Measurements from ENCODE around the gene TSPAN17. TPM values are rescaled to one million over a fixed set of nuclear protein-coding genes. Genes with fewer than 3 reads are reported as not detected.

Gene TSPAN17
- total and polyA plus RNA-seq, 2 experiments from 2014 or later = 27.9 to 33.4 TPM

- Histone ChIP-seq H3K79me2 (peaks cover 20% of the 10 kb centered on the region), H3K27ac (no peak overlapping the region), H3K4me3 (no peak overlapping the region), H2AFZ (no peak overlapping the region), H3K36me3 (replicated peaks; ENCODE audit: insufficient read depth, low read depth) (no peaks in the 10 kb centered on the region), H3K9me2 (replicated peaks; ENCODE audit: insufficient read depth) (no peaks in the 10 kb centered on the region), H3K4me1 (ENCODE audit: insufficient read depth) (peaks cover 6% of the 10 kb centered on the region), H3K9me3 (ENCODE audit: low read depth) (no peaks in the 10 kb centered on the region), H3K4me2 (no peak overlapping the region), H4K20me1 (ENCODE audit: insufficient read depth, poor library complexity, severe bottlenecking) (no peaks in the 10 kb centered on the region), H3K27me3 (no peaks in the 10 kb centered on the region)
- WGBS (ENCODE audit: low lambda C conversion rate, missing lambda C conversion rate) = 85% methylated on average over 8 of the region's 8 CpGs
- no peak for DNase-seq (ENCODE audit: low spot score)
- TF ChIP-seq EZH2 (IDR thresholded peaks at IDR 0.05; ENCODE audit: borderline replicate concordance) (no peak), EZH2phosphoT487 (IDR thresholded peaks at IDR 0.05; ENCODE audit: low read depth, severe bottlenecking, unreplicated experiment) (no peak), CTCF (IDR thresholded peaks at IDR 0.05; ENCODE audit: poor library complexity) (no peak)
Observed at GRCh38 chr5:176652136-176652535, 4.9 kb downstream of the TSPAN17 start.

- DNase-seq (ENCODE audit: low spot score) = no peak
- Histone ChIP-seq H3K9me3 (ENCODE audit: low read depth) (no peaks in the 10 kb centered on the region), H3K27ac (no peak overlapping the region), H3K4me3 (no peak overlapping the region), H3K4me1 (ENCODE audit: insufficient read depth) (no peaks in the 10 kb centered on the region), H4K20me1 (ENCODE audit: insufficient read depth, poor library complexity, severe bottlenecking) (no peaks in the 10 kb centered on the region), H3K27me3 (no peaks in the 10 kb centered on the region), H3K79me2 (peaks cover 10% of the 10 kb centered on the region), H2AFZ (no peak overlapping the region), H3K36me3 (replicated peaks; ENCODE audit: insufficient read depth, low read depth) (no peaks in the 10 kb centered on the region), H3K4me2 (no peak overlapping the region), H3K9me2 (replicated peaks; ENCODE audit: insufficient read depth) (no peaks in the 10 kb centered on the region)
- TF ChIP-seq EZH2 (IDR thresholded peaks at IDR 0.05; ENCODE audit: borderline replicate concordance) (no peak), EZH2phosphoT487 (IDR thresholded peaks at IDR 0.05; ENCODE audit: low read depth, severe bottlenecking, unreplicated experiment) (no peak), CTCF (IDR thresholded peaks at IDR 0.05; ENCODE audit: poor library complexity) (no peak)
- WGBS (ENCODE audit: low lambda C conversion rate, missing lambda C conversion rate) = 92% methylated on average over 18 of the region's 18 CpGs
Observed at GRCh38 chr5:176653401-176654385, 6.4 kb downstream of the TSPAN17 start.

- Histone ChIP-seq H3K4me1 (ENCODE audit: insufficient read depth) (no peaks in the 10 kb centered on the region), H2AFZ (no peak overlapping the region), H3K9me3 (ENCODE audit: low read depth) (no peaks in the 10 kb centered on the region), H3K4me2 (no peak overlapping the region), H3K4me3 (no peak overlapping the region), H3K36me3 (replicated peaks; ENCODE audit: insufficient read depth, low read depth) (no peaks in the 10 kb centered on the region), H3K9me2 (replicated peaks; ENCODE audit: insufficient read depth) (no peaks in the 10 kb centered on the region), H4K20me1 (ENCODE audit: insufficient read depth, poor library complexity, severe bottlenecking) (no peaks in the 10 kb centered on the region), H3K79me2 (peaks cover 3% of the 10 kb centered on the region), H3K27me3 (no peaks in the 10 kb centered on the region), H3K27ac (no peak overlapping the region)
- DNase-seq (ENCODE audit: low spot score) = no peak
- TF ChIP-seq EZH2phosphoT487 (IDR thresholded peaks at IDR 0.05; ENCODE audit: low read depth, severe bottlenecking, unreplicated experiment) (no peak), CTCF (IDR thresholded peaks at IDR 0.05; ENCODE audit: poor library complexity) (no peak), EZH2 (IDR thresholded peaks at IDR 0.05; ENCODE audit: borderline replicate concordance) (no peak)
- WGBS (ENCODE audit: low lambda C conversion rate, missing lambda C conversion rate) = 95% methylated on average over 14 of the region's 14 CpGs
Observed at GRCh38 chr5:176654856-176655255, 7.6 kb downstream of the TSPAN17 start.

Data from hepatocyte (in vitro differentiated cells).